ENCODE data around the gene LYST. TPM values are rescaled to one million over a fixed set of nuclear protein-coding genes. Genes with fewer than 3 reads are reported as not detected.

Gene LYST
- total RNA-seq, 1 experiment from 2014 or later, result 11.9 TPM

DNA sequence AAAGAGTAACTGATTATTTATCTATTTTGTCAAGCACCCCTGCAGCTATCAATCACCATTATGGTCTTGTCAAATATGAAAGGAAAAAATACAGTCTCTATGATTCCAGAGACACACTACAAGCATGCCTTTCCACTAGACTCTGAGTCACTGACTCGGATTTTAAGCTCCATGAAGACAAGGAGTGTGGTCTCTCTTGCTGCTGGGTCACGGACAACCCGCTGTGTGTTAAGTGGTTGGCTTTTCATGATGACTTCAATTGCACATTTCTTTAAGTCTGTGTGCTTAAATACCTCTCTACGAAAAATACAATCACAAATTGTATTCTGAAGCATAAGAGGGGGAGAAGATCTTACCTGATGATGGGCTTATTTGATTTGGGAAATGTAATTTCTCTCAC, 203.1 kb downstream of the LYST start:
- H3K36me3 Mint-ChIP-seq (ENCODE audit: insufficient read depth, unreplicated experiment), result no peaks in the 10 kb centered on the region
- no peaks in the 10 kb centered on the region for H3K27me3 Mint-ChIP-seq (ENCODE audit: unreplicated experiment)
- BruUV-seq (replicated peaks), result no TSS peak
- H3K4me1 Mint-ChIP-seq (ENCODE audit: low read depth, unreplicated experiment), result no peaks in the 10 kb centered on the region
- no peak overlapping the region for H3K4me3 Mint-ChIP-seq (ENCODE audit: low read depth, unreplicated experiment)
- no peak for DNase-seq
- no peaks in the 10 kb centered on the region for H3K9me3 Mint-ChIP-seq (ENCODE audit: low read depth, unreplicated experiment)
- TF ChIP-seq CTCF (IDR thresholded peaks at IDR 0.05; ENCODE audit: unreplicated experiment), result no peak
- CTCF ChIA-PET, result no interaction called here
- no peak overlapping the region for H3K27ac Mint-ChIP-seq (ENCODE audit: unreplicated experiment)
- intact Hi-C loops (cut with micrococcal nuclease; ENCODE audit: unreplicated experiment), result no loop called here

GRCh38 chr1:235661568-235661967, 205.1 kb downstream of the LYST start:
- CTCF ChIA-PET, result no interaction called here
- Mint-ChIP-seq H3K36me3 (ENCODE audit: insufficient read depth, unreplicated experiment) (no peaks in the 10 kb centered on the region), H3K27ac (ENCODE audit: unreplicated experiment) (no peak overlapping the region), H3K4me1 (ENCODE audit: low read depth, unreplicated experiment) (no peaks in the 10 kb centered on the region), H3K4me3 (ENCODE audit: low read depth, unreplicated experiment) (no peak overlapping the region), H3K9me3 (ENCODE audit: low read depth, unreplicated experiment) (no peaks in the 10 kb centered on the region), H3K27me3 (ENCODE audit: unreplicated experiment) (no peaks in the 10 kb centered on the region)
- no TSS peak for BruUV-seq (replicated peaks)
- no peak for TF ChIP-seq CTCF (IDR thresholded peaks at IDR 0.05; ENCODE audit: unreplicated experiment)
- intact Hi-C loops (cut with micrococcal nuclease; ENCODE audit: unreplicated experiment), result no loop called here
- no peak for DNase-seq

DNA sequence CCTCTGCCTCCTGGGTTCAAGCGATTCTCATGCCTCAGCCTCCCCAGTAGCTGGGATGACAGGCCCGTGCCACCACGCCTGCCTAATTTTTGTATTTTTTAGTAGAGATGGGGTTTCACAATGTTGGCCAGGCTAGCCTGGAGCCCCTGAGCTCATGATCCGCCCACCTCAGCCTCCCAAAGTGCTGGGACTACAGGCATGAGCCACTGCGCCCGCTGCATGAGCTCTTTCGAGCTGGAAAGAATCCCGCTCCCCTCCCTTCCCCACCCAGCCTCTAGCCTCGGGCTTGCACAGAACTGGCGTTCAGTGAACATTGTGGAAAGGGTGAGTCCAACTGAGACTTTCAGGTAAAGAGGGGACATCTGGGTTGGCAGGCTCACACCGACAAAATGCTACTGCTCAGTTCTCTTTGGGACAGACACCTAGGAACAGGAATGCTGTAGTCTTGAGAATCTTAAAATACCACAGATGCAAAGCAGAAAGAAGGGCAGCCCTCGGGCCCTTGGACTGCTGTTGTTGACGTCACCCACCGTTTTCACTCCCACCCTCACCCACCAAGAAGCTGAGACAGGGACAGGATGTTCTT, 207.4 kb downstream of the LYST start:
- Mint-ChIP-seq H3K4me1 (ENCODE audit: low read depth, unreplicated experiment) (no peaks in the 10 kb centered on the region), H3K27ac (ENCODE audit: unreplicated experiment) (no peak overlapping the region)

GRCh38 chr1:235657747-235658526, 208.8 kb downstream of the LYST start:
- Mint-ChIP-seq H3K27ac (ENCODE audit: unreplicated experiment) (no peak overlapping the region), H3K36me3 (ENCODE audit: insufficient read depth, unreplicated experiment) (no peaks in the 10 kb centered on the region), H3K4me3 (ENCODE audit: low read depth, unreplicated experiment) (no peak overlapping the region), H3K4me1 (ENCODE audit: low read depth, unreplicated experiment) (no peaks in the 10 kb centered on the region), H3K9me3 (ENCODE audit: low read depth, unreplicated experiment) (no peaks in the 10 kb centered on the region), H3K27me3 (ENCODE audit: unreplicated experiment) (peaks cover 10% of the 10 kb centered on the region)
- CTCF ChIA-PET, result interaction anchor here (0.6 to 0.7 kb wide), 2 partner anchors 499 to 1339 kb away, joined by 3 to 4 read pairs; no protein-coding TSS in a partner anchor
- TF ChIP-seq CTCF (IDR thresholded peaks at IDR 0.05; ENCODE audit: unreplicated experiment), result no peak
- BruUV-seq (replicated peaks), result no TSS peak
- intact Hi-C loops (cut with micrococcal nuclease; ENCODE audit: unreplicated experiment), result no loop called here
- no peak for DNase-seq

More for the DNA sequence above, 207.4 kb downstream of the LYST start:
- BruUV-seq (replicated peaks), result no TSS peak
- no peak for DNase-seq
- no peaks in the 10 kb centered on the region for H3K36me3 Mint-ChIP-seq (ENCODE audit: insufficient read depth, unreplicated experiment)
- H3K4me3 Mint-ChIP-seq (ENCODE audit: low read depth, unreplicated experiment), result no peak overlapping the region
- H3K9me3 Mint-ChIP-seq (ENCODE audit: low read depth, unreplicated experiment), result no peaks in the 10 kb centered on the region
- CTCF ChIA-PET, result interaction anchor here (0.6 to 0.8 kb wide), 3 partner anchors 61 to 639 kb away, joined by 3 to 5 read pairs (median 4); no protein-coding TSS in a partner anchor
- intact Hi-C loops (cut with micrococcal nuclease; ENCODE audit: unreplicated experiment), result no loop called here
- H3K27me3 Mint-ChIP-seq (ENCODE audit: unreplicated experiment), result no peaks in the 10 kb centered on the region
- no peak for TF ChIP-seq CTCF (IDR thresholded peaks at IDR 0.05; ENCODE audit: unreplicated experiment)

Measured in Calu3 (cell line).